Body of pancreas (tissue), 4 donors: ENCODE data around the gene KIAA1210.

Experiments
- POLR2A ChIP-seq, 3 donors: fragments of 450-650 bp; IDR thresholded peaks; one replicate each; pipeline ENCODE4 v1.6.1; 2016; ENCODE audit warnings: antibody characterized with exemption in 3 of 3, mild to moderate bottlenecking in 2 of 3
- TF ChIP-seq, protein P1 (sequence below), 7 experiments: fragments of 450-650 bp in 4 of 7; fragments of 200-600 bp in 3 of 7; sonication (generic) in 3 of 7; IDR thresholded peaks; one replicate each; pipeline ENCODE4 v1.5.1; 2016 to 2019; ENCODE audit warnings: antibody characterized with exemption in 7 of 7

- no peak for TF ChIP-seq POLR2A (IDR thresholded peaks at IDR 0.05)
- TF ChIP-seq, protein P1, sequence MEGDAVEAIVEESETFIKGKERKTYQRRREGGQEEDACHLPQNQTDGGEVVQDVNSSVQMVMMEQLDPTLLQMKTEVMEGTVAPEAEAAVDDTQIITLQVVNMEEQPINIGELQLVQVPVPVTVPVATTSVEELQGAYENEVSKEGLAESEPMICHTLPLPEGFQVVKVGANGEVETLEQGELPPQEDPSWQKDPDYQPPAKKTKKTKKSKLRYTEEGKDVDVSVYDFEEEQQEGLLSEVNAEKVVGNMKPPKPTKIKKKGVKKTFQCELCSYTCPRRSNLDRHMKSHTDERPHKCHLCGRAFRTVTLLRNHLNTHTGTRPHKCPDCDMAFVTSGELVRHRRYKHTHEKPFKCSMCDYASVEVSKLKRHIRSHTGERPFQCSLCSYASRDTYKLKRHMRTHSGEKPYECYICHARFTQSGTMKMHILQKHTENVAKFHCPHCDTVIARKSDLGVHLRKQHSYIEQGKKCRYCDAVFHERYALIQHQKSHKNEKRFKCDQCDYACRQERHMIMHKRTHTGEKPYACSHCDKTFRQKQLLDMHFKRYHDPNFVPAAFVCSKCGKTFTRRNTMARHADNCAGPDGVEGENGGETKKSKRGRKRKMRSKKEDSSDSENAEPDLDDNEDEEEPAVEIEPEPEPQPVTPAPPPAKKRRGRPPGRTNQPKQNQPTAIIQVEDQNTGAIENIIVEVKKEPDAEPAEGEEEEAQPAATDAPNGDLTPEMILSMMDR (IDR thresholded peaks at IDR 0.05): no peak
Measured at GRCh38 chrX:119090627-119091026, 37.0 kb downstream of the KIAA1210 start.
